IPS-NIHi7 (cell line): ENCODE measurements around the gene DMBT1.
A peak's percentile ranks its signal among the peaks of the same experiment; 100 is the strongest.

ENCODE experiments used
- DNase-seq: peaks from one replicate; pipeline ENCODE4 v3.0.0; 2012; ENCODE audit warnings: mixed read lengths; ENCODE audit errors: extremely low spot score

Gene DMBT1

DNA sequence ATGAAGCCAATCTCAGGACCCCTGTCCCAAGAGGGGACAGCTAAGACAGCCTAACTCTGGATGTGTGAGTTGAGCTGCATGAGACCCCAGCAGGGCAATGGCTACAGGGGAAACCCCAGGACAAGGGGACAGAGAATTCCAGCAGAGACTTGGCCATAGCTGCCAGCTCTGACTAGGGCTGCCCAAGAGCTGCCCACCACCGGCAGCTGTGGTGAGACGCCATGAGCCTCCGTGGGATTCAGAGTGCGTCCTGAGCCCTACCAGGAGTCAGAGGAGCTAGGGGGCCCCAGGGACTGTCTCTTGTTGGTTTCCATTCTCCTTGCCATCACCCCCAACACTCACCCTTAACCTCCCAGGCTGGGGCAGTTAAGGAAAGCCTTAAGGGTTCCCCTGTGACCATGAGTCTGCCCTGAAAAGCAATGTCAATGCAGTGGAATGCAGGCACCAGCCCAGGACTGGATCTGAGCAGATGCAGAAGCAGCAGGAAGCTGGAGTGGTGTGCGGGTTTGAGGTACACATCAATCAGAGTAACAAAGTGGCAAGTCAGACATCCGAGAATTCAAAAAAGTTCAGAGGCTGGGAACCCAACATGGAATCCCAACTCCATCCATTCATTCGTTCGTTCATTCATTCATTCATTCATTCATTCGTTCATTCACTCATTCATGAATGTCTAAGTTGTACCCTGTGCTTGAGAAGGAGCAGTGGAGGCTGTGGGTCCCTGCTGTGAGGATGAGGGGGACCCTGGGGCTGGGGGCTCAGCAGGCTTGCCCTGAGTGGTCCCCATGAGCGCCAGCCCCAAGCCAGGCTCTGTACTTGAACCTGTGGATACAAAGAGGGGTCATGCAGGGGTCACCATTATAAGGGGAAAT is 86.2 kb downstream of the DMBT1 start:
- no peak for DNase-seq

DNA sequence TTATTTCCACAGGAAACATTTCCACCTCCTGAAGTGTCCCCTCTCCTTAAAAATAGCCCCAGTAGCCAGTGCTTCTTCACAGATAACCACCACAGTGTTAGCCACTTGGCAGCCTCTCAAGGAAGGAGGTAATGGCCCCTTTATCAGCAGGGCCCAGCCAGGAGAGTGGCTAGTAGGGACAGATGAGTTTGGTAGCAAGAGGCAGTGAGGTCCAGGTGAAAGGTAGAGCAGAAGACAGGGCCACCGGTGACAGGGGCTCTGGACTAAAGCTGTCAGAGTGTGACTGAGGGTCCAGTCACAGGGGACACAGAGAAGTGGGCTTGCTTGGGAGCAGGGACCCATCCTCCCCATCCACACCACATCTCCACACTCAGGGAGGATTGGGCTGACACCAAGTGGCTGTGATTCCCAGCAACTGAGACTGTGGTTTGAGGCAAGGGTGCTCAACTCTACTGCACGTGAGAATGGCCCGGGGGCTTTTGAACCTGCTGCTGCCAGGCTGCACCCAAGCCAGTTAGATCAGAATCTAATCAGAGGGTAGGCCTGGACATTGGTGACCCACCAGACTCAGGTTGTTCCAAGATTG is 86.9 kb downstream of the DMBT1 start:
- DNase-seq, result no peak

DNA sequence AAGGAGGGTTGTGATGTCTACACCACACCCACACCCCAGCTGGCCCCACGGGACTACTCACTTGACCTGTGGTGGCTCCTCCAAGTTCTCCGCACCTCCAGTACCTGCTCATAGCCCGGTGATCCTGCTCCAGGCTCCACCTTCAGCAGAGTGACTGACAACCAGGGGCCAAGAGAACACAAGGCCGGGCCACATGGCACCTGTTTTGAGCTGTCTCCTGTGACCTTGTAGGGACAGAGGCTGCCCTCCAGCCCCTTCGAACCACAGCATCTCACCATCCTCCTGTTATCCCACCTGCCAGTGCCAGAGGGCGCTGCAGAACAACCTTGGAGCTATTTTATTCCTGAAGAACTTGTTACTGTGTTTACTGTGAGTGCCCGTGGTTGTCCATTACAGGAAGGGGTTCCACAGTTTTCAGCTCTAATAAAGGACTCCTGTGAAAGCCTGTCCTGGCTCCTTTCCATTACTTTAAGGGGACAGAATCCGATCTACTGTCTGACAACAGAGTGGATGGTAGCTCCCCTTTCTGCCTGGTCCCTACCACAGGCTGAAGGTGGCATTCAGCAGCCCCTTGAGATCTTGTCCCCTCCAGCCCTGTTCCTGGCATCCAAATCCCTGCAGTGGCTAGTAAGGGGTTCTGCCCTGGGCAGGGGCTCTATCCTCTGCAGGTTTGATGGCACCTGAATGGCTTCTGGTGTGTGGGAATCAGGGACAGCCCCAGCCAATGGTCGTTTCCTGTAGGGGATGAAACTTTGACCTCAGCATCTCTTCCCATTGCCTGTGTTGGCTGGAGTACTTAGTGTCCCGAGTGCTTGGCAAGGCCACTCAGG is 88.3 kb downstream of the DMBT1 start:
- peak; percentile 83 for DNase-seq

DNA sequence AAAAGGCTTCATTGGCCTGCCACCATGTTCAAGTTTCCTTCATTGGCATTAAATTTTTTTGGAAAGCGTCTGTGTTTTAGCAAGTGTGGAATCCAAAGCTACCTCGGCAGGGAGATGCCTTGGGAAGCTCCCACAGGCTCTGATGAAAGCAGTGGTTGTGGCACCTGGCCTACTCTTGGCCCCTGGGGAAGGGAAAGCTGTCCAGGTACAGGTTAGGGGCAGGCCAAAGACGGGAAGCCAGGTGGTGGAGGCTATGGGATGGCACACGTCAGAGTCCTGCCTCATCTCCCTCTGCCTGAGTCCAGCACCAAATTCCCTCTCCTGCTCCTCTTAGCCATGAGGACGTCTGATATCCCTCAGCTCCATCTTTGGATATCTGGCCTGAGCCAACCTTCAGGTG is 89.3 kb downstream of the DMBT1 start:
- no peak for DNase-seq

DNA sequence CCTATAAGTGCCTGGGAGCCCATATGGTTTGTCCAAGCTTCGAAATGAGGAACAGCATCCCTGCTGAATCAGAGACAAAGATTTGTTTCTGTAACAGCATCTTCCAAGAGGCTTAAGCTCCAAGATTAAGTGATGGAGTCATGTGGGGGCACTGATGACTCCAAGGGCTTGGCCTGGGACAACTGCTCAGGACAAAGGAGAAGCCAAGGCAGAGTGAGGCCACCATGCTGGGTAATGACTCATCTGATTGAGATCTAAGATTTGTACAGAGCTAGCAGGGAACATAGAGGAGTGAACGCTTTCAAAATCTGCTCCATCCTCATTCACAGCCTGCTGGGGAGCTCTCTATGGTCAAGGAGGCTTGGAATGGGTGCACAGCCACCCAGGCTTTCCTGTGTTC is 89.8 kb downstream of the DMBT1 start:
- no peak for DNase-seq

DNA sequence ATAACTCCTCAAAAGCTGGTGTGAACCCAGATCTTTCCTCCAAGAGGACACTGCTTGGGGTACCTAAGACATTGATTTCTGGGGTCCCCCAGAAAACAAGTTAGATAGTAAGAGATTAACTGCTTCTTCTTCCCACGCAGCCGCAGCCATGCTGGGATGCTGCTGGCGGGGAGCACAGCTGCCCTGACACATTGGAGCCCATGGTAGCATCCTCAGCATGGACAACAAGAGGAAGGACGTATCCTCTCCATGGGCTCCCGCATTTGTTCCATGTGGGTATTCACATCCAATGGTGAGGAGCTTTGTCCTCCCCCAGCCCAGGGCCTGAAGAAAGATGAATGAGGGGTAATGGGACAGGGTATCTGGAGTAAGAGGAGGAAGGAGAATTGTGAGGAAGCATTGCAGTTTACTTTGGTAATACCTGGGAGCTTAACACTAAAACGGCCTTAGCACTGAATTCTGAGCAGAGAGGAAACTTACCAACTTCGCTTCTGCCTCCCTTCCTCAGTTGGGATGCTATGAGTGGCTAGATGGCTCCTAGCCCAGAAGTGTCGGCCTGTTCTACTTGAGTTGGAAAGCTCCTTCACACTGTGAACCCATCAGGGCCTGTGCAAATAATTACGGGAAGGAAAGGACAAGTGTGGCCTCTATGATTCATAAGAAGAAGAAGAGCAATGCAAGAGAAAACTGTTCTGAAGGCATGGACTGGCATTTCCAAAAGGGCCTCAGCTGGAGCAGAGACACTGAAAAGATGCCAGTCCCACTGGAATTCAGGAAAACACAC is 95.2 kb downstream of the DMBT1 start:
- no peak for DNase-seq

DNA sequence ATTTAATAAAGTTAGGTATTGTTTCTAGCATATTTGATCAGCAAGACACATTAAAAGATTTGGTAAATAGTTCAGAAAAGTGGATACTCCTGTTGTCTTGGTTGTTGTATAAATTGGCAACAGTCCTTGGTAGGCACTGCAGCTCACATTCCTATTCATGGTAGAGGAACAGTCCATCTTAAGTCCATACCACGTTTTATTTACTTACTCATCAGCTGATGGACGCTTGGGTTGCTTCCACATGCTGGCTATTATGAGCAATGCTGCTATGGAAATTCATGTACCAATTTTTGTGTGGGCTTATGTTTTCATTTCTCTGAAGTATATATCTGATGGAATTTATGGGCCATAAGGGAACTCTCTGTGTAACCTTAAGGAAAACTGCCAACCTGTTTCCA is 95.8 kb downstream of the DMBT1 start:
- no peak for DNase-seq

DNA sequence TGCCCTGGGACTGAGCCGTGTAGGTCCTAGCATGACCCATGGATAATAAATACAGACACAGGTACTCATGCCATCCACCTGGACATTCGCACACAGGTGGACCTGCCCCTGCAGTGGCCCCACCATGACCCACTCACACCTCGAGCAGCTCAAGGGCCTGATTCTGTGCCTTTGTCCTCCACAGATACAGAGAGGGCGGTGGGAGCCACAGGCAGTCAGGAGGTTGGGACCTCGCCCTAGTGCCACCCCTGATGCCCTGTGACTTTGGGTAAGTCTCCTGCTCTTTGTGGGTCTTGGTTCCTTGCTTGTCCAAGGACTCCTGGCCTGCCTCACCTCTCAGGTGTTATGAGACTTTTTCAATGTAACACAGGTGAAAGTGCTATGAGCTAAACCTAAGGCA is 96.2 kb downstream of the DMBT1 start:
- no peak for DNase-seq

DNA sequence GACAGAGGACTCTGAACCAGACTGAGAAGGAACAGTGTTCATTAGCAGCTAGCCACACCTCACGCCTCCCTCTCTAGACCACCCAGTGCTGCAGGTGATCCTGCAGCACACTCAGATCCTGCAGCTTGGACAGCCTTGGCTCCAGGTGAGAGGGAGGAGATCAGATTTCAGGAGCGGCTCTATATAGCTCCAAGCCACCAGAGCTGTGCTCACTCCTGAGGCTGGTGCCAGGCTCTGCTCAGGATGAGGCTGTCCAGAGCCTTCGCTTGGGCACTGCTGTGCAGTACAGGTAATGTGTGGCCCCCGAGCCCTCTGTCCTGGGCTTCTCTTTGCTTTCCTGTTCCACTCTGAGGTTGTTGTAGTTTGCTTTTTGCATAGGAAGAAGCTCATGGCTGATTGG is 96.7 kb downstream of the DMBT1 start:
- no peak for DNase-seq

DNA sequence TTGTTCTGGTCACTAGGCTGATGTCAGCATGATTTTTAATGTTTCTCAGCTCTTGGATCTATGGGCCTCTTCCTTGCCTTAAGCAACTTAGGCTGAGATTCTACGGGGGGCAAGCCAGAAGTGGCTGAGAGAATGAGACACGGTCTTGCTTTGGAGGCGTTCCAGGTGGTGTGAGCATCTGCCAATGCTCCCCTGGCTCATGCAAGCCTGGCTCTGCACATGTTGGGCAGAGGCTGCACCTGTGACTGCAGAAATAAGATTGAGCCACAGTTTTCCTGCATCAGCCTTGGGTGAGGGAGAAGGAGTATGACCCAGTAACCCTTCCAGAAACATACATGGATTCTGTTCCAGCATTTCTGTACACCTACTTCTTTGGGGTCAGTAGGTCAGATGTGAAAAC is 97.2 kb downstream of the DMBT1 start:
- no peak for DNase-seq

DNA sequence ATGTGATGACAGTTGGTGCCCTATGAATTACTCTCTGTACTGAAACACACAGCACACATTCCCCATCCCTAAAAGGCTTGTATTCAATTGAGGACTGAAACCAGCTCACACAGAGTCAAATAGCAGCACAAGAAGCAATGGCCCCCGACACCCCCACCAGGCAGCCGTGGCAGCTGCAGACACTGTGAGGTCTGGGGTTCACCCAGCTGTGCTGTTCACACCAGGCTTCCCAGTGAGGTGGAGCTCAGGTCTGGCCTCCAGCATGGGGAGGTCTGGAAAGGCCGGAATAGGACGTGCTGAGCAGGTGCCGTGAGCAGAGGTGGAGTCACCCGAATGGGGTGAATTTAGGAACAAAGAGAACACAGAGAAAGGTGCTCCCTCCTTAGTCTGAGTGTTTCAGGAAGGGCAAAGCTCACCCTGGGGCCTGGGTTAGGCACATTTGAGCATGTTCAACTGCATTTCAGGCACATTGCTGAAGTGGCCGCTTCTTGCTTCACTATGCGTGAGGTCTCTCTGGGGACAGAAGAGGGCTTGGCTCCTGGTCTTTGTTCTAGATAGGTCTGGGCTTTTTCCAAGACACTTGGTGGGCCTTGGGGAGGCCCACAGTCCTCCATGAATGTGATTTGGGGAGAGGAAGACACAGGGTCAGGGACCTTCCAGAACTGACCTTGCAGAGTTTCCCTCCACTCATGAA is 97.9 kb downstream of the DMBT1 start:
- DNase-seq, result no peak

DNA sequence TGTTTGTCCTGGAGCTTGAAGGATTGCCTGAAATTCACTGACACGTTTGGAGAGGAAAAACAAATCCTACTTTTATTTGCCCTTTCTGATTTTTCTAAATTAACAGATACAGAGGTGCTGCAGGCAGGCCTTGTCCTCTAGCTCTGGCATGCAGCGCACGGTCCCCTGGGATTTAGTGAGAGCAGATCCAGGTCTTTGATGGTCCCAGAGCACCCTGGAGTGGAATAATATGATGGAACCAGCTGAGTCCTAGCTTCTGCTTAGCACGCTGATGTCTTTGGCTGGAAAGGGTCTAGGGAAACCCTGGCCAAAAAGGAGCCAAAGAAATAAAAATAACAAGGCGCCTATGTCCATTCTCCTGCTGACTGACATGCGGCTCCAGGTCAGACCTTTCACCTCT is 98.6 kb downstream of the DMBT1 start:
- DNase-seq, result no peak

DNA sequence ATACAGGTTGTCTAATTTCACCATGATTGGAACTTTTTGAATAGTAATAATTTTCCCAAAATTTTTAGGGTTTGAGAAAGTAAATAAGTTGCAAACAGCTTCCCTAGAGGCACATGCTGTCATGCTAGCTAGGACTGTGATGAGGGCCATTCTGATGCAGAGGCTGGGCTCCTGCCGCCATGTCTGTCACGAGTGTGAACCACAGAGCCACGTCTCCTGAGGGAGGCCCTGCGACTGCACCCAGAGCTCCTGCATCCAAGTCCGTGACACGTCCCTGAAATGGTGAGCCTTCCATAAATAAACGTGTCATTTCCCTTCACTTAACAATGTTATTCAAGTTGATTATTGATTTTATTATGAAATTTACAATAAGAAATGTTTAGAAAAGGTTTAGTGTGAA is 99.1 kb downstream of the DMBT1 start:
- DNase-seq, result no peak

DNA sequence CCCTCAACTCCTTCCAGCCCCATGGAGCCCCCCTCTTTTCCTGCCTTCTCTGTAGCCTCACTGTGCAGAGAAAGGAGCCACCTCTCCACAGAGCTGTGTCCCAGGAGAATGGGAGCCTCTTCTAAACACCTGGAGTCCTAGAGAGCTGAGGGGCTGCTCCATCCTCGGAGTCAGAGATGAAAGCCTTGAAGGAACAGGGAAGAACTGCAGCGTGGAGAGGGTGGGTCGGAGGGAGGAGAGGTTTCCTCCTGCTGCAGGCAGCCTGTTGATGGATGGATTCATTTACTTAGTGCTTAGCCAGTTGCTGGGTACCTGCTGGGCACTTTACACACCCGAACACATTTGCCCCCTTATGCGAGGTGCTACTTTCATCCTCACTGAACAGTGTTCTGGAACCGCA is 100.1 kb downstream of the DMBT1 start:
- DNase-seq, result no peak

DNA sequence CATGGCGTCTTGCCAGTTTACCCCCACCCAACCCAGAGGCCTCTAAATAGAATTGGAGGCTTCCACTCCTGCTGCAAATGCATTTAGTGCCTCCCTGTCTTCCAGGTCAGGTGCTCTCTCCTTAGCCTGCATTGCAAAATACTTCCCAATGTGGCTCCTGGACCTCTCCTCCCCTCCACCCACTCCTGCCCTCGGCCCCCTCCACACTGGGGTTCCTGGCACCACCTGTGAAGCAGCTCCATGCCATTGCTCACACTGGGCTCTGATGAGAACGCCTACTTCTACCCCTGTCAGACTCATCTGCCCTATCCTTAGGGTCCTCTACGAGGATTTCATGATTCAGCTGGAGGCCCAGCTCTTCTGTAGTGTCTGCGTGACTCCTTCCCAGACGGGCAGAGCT is 101.7 kb downstream of the DMBT1 start:
- no peak for DNase-seq

DNA sequence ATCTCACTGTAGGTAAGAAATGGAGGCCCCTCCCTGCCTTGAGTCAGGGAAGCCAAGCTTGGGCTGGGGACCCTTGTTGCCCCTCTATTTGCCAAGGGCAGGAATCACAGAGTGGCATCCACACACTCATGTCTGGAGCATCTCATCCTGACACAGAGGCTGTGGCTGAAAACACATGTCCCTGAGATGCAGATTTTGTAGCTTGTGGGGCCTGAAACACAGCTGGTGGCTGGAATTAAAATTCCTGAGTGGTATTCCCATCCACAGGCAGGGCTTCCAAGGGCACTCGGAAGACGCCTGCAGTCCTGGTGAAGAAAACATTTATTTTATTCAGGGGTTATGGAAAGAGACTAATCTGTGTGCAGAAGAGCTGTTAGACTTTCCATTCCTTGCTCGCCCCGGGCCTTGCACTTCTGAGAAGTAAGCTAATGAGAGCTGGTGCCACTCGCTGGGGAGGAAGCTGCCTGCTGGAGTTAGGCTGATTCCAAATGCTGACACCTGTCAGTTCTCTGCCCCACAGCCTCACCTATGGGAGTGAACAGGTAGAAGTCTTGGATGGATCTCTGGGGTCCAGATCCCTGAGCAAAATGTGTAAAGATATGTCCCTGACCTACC is 103.1 kb downstream of the DMBT1 start:
- DNase-seq, result no peak

DNA sequence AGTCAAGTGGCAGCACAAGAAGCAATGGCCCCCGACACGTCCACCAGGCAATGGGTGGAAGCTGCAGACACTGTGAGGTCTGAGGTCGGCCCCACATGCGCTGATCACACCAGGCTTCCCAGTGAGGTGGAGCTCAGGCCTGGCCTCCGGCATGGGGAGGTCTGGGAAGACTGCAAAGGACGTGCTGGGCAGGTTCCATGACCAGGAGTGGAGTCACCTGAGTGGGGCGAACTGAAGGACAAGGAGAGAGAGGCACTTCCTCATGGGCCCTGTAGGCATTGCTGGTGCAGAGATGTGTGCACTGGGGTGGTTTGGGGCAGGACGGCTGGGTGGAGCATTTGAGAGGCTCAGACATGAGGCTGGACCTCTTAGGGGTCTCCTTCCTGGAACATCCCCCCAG is 103.9 kb downstream of the DMBT1 start:
- DNase-seq, result no peak

DNA sequence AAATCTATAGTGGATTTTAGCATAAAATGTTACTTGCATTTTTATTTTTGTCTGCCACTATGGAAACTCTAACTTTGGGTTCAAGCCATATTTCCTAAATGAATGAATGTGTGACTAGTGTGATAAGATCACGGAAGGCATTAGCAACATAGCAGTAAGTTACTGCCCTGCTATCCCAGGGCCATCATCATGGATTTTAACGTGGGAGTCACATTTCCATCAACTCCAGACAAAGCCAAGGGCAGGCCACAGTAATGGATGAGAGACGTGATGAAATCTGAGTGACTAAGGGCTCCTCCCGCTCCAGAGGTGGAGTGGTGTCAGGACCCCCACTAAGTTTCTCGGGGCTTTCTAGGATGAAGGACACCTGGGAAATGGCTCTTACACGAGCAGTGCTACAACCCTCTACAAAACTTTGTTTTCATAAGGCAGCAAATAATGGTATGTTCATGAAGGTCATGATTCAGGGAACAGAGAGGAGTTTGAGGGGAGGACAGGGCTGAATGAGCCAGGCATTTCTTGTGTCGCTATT is 104.8 kb downstream of the DMBT1 start:
- no peak for DNase-seq

DNA sequence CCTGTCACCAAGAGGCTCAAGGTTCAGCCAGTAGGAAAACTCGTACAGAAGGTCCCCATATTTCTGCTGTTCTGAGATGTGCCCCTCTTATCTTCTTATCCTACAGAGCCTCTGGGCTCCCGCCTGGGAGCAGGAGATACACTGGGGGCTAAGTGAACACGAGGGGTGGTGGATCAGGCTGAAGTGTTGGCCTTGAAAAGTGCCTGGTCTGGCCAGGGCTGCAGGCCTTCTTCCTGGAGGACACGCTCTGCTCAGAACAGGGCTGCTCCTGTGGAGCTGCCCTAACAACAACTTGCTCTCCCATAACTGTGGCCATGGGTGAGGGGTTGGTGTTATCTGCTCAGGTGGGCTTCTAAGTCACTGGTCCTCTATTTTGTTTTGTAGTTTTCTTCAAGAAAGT is 105.4 kb downstream of the DMBT1 start:
- no peak for DNase-seq

DNA sequence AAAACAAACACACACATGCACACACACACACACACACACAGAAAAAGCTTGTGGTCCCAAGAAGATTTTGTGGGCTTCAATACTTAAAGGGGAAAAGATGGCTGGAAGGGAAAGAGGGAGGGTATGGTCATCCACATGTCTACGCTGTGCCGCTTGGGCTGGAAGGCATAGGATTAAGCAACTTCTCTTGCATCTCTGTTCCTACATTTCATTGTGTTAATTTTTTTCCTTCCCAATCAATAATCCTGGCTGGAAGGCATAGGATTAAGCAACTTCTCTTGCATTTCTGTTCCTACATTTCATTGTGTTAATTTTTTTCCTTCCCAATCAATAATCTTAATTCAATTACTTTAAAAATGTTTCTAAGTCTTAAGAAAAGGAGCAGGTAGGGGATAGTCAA is 108.5 kb downstream of the DMBT1 start:
- DNase-seq, result no peak

DNA sequence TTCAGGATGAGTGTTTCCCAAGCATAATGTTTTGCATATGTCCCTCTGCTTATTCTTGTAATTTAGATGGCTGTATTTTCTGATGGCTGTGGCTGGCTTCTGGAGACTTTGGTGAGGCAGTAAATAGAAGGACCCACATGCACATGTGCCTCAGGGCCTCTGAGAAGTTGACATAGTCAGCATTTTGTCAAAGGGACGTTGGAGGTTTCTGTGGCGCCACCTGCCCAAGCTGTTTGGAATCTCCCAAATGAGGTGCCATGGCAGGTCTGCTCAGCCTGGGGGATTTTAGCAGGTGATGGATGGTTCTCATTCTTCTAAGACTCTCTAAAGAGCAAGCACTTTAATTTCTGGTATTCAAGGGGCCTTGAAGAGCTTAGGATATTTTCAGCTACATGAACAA is 109.3 kb downstream of the DMBT1 start:
- peak; percentile 41 for DNase-seq
